G401.6 (cell line): ENCODE data around the gene PSAP.

Source experiments
- FAIRE-seq: peaks from 2 replicates; lab custom pipeline; 2012; peaks lifted over from hg19 to GRCh38; lab: Jason Lieb, UNC

The PSAP gene

GRCh38 chr10:71783917-71784678 is 67.0 kb downstream of the PSAP start:
- no peak for FAIRE-seq

GRCh38 chr10:71782917-71783490 is 68.0 kb downstream of the PSAP start:
- FAIRE-seq = no peak

GRCh38 chr10:71782221-71782916 is 68.7 kb downstream of the PSAP start:
- FAIRE-seq = no peak

GRCh38 chr10:71780719-71781118 is 70.3 kb downstream of the PSAP start:
- FAIRE-seq = no peak

GRCh38 chr10:71780156-71780555 is 70.9 kb downstream of the PSAP start:
- no peak for FAIRE-seq

- FAIRE-seq = no peak
Observed at GRCh38 chr10:71779641-71780040, 71.4 kb downstream of the PSAP start.

GRCh38 chr10:71778071-71778825 is 72.8 kb downstream of the PSAP start:
- FAIRE-seq = no peak

- no peak for FAIRE-seq
Observed at GRCh38 chr10:71777213-71777985, 73.7 kb downstream of the PSAP start.

GRCh38 chr10:71776481-71776925 is 74.5 kb downstream of the PSAP start:
- FAIRE-seq = no peak

GRCh38 chr10:71774916-71775702 is 75.9 kb downstream of the PSAP start:
- no peak for FAIRE-seq

GRCh38 chr10:71773221-71773971 is 77.7 kb downstream of the PSAP start, which contains the start of gene VSIR:
VSIR (minus strand) TSS chr10:71773520; CDS start chr10:71773439, 81 bp downstream.
- FAIRE-seq = no peak

GRCh38 chr10:71772832-71773220 is 78.2 kb downstream of the PSAP start:
- no peak for FAIRE-seq

GRCh38 chr10:71771821-71772617 is 79.0 kb downstream of the PSAP start:
- no peak for FAIRE-seq

- FAIRE-seq = no peak
Observed at GRCh38 chr10:71771204-71771603, 79.8 kb downstream of the PSAP start.

GRCh38 chr10:71770789-71771188 is 80.3 kb downstream of the PSAP start:
- no peak for FAIRE-seq

- FAIRE-seq = no peak
Observed at GRCh38 chr10:71770255-71770654, 80.8 kb downstream of the PSAP start.

- FAIRE-seq = no peak
Observed at GRCh38 chr10:71769279-71769823, 81.7 kb downstream of the PSAP start.

- no peak for FAIRE-seq
Observed at GRCh38 chr10:71767420-71768035, 83.5 kb downstream of the PSAP start.
